GM12878 (cell line): ENCODE data around the gene HRC. TPM values are rescaled to one million over a fixed set of nuclear protein-coding genes. Genes with fewer than 3 reads are reported as not detected.

Source experiments
- ATAC-seq: fragments of 200-7000 bp; cut with Tn5 transposase; 3 replicates; pipeline ENCODE4 v1.9.1; 2020; ENCODE audit warnings: mild to moderate bottlenecking, moderate library complexity
- BruUV-seq: library from RNA; stranded (reverse); fragments of 400-500 nt; replicated peaks from 2 replicates; lab custom pipeline; 2021; lab: Mats Ljungman, UMichigan
- CTCF ChIA-PET: fragments of 300-600 bp; sonication (Branson Sonifier 250); formaldehyde crosslinking; extraction: SDS; loops from one replicate; lab custom pipeline; 2021; ENCODE audit warnings: inconsistent platforms; lab: Yijun Ruan, JAX
- POLR2A ChIA-PET: fragments of 350-600 bp; formaldehyde crosslinking; extraction: SDS; loops from one replicate; lab custom pipeline; 2021; ENCODE audit warnings: inconsistent platforms; lab: Charles Lee
- RAD21 ChIA-PET: fragments of 300-600 bp; sonication (Branson Sonifier 250); formaldehyde crosslinking; loops from one replicate; lab custom pipeline; 2023; ENCODE audit warnings: antibody characterized with exemption; ENCODE audit not compliant: unreplicated experiment; lab: Charles Lee
- SMC1A ChIA-PET: fragments of 300-600 bp; sonication (Branson Sonifier 250); formaldehyde crosslinking; loops from one replicate; lab custom pipeline; 2023; ENCODE audit not compliant: unreplicated experiment, uncharacterized antibody; lab: Charles Lee
- DNase-seq: peaks from one replicate; pipeline ENCODE4 v3.0.0-alpha.2; 2011; ENCODE audit warnings: low read depth, low spot score
- FAIRE-seq: peaks from 3 replicates; lab custom pipeline; 2011; peaks lifted over from hg19 to GRCh38; lab: Jason Lieb, UNC
- H2AFZ ChIP-seq: 2 replicates; pipeline ENCODE4 v1.6.0; 2011; ENCODE audit warnings: low read depth, low read length, control low read depth; ENCODE audit not compliant: control insufficient read depth
- H3K27ac ChIP-seq: 2 replicates; pipeline ENCODE4 v1.5.1; 2011; ENCODE audit warnings: control low read depth; ENCODE audit not compliant: control insufficient read depth, insufficient read depth
- H3K27me3 ChIP-seq, 2 experiments: replicated peaks in 1 of 2; 2 replicates each; pipeline versions ENCODE4 v1.6.0 to v1.6.1; 2011; ENCODE audit warnings: low read length in 1 of 2; ENCODE audit not compliant: control insufficient read depth in 2 of 2, insufficient read depth in 2 of 2
- H3K36me3 ChIP-seq, 2 experiments: 2 replicates each; pipeline ENCODE4 v1.5.1; 2011; ENCODE audit warnings: low read length in 1 of 2; ENCODE audit not compliant: control insufficient read depth in 2 of 2, insufficient read depth in 2 of 2
- H3K4me1 ChIP-seq: 2 replicates; pipeline ENCODE4 v1.6.1; 2011; ENCODE audit warnings: mild to moderate bottlenecking, low read length, moderate library complexity, mixed read lengths; ENCODE audit not compliant: control insufficient read depth, insufficient read depth
- H3K4me2 ChIP-seq: 2 replicates; pipeline ENCODE4 v1.6.0; 2011; ENCODE audit warnings: control low read depth; ENCODE audit not compliant: control insufficient read depth, insufficient read depth
- H3K4me3 ChIP-seq: fragments of 200-600 bp; sonication (generic); 2 replicates; pipeline ENCODE4 v1.5.1; 2016
- H3K79me2 ChIP-seq: 2 replicates; pipeline ENCODE4 v1.6.0; 2011; ENCODE audit warnings: low read length; ENCODE audit not compliant: control insufficient read depth, insufficient read depth
- H3K9ac ChIP-seq: 2 replicates; pipeline ENCODE4 v1.8.0; 2011; ENCODE audit warnings: low read length, control low read depth, mixed read lengths; ENCODE audit not compliant: control insufficient read depth, insufficient read depth
- H3K9me3 ChIP-seq: replicated peaks from 3 replicates; pipeline ENCODE4 v1.5.1; 2011; ENCODE audit warnings: mild to moderate bottlenecking, low read length; ENCODE audit not compliant: control insufficient read depth, insufficient read depth
- H4K20me1 ChIP-seq: 2 replicates; pipeline ENCODE4 v1.6.0; 2011; ENCODE audit not compliant: control insufficient read depth, insufficient read depth
- BCL11A ChIP-seq: IDR thresholded peaks from 2 replicates; pipeline ENCODE4 v1.6.1; 2011; ENCODE audit warnings: low read depth, low read length
- CEBPB ChIP-seq, 2 experiments: fragments of 150-350 bp in 1 of 2; IDR thresholded peaks; 2 replicates each; pipeline ENCODE4 v1.6.1; 2012 to 2014; ENCODE audit warnings: low read depth in 2 of 2, low read length in 2 of 2, borderline replicate concordance in 1 of 2, inconsistent platforms in 1 of 2
- CHD1 ChIP-seq: IDR thresholded peaks from 2 replicates; pipeline ENCODE4 v1.6.1; 2012; ENCODE audit warnings: low read depth, low read length, improper control_type of control experiment
- HCFC1 ChIP-seq: fragments of 150-350 bp; IDR thresholded peaks from 2 replicates; pipeline ENCODE4 v1.6.1; 2014; ENCODE audit warnings: low read length
- HDAC6 ChIP-seq: fragments of 200-600 bp; sonication (generic); IDR thresholded peaks from one replicate; pipeline ENCODE4 v1.8.0; 2017; ENCODE audit warnings: antibody characterized with exemption; ENCODE audit not compliant: unreplicated experiment
- IKZF1 ChIP-seq: fragments of 450-650 bp; conservative IDR thresholded peaks from 2 replicates; pipeline ENCODE4 v1.6.1; 2017; ENCODE audit warnings: antibody characterized with exemption, mild to moderate bottlenecking
- LARP7 ChIP-seq: fragments of 450-650 bp; IDR thresholded peaks from 2 replicates; pipeline ENCODE4 v1.6.1; 2017; ENCODE audit warnings: mild to moderate bottlenecking
- MEF2B ChIP-seq: fragments of 450-650 bp; IDR thresholded peaks from 2 replicates; pipeline ENCODE4 v1.6.1; 2018; ENCODE audit warnings: mild to moderate bottlenecking, moderate library complexity; ENCODE audit not compliant: partially characterized antibody, poor library complexity, severe bottlenecking
- MLLT1 ChIP-seq: fragments of 450-650 bp; IDR thresholded peaks from 2 replicates; pipeline ENCODE4 v1.6.1; 2016; ENCODE audit warnings: mild to moderate bottlenecking
- NR2C1 ChIP-seq: fragments of 450-650 bp; IDR thresholded peaks from 2 replicates; pipeline ENCODE4 v1.6.1; 2017; ENCODE audit warnings: antibody characterized with exemption, mild to moderate bottlenecking, moderate library complexity
- NRF1 ChIP-seq: conservative IDR thresholded peaks from 2 replicates; pipeline ENCODE4 v1.6.1; 2011; ENCODE audit warnings: mild to moderate bottlenecking, low read depth, low read length, improper control_type of control experiment
- RELA ChIP-seq: fragments of 450-650 bp; IDR thresholded peaks from 2 replicates; pipeline ENCODE4 v1.8.0; 2014; ENCODE audit warnings: borderline replicate concordance; ENCODE audit not compliant: partially characterized antibody
- SP1 ChIP-seq: IDR thresholded peaks from one replicate; pipeline ENCODE4 v1.6.1; 2011; ENCODE audit warnings: low read depth, low read length
- SRF ChIP-seq, 2 experiments: IDR thresholded peaks; 2 replicates each; pipeline ENCODE4 v1.6.1; 2011; ENCODE audit warnings: low read depth in 2 of 2, low read length in 2 of 2, mild to moderate bottlenecking in 1 of 2, moderate library complexity in 1 of 2
- STAT3 ChIP-seq: IDR thresholded peaks from 2 replicates; pipeline ENCODE4 v1.6.1; 2011; ENCODE audit warnings: low read depth, low read length, improper control_type of control experiment
- ZBED1 ChIP-seq: IDR thresholded peaks from 2 replicates; pipeline ENCODE4 v1.6.1; 2016; ENCODE audit warnings: borderline replicate concordance
- ZNF207 ChIP-seq: fragments of 450-650 bp; IDR thresholded peaks from 2 replicates; pipeline ENCODE4 v1.6.1; 2014; ENCODE audit warnings: antibody characterized with exemption, mild to moderate bottlenecking, borderline replicate concordance
- ZNF274 ChIP-seq: IDR thresholded peaks from one replicate; pipeline ENCODE4 v1.8.0; 2011; ENCODE audit not compliant: insufficient read length, insufficient read depth
- ZNF384 ChIP-seq: IDR thresholded peaks from 2 replicates; pipeline ENCODE4 v1.6.1; 2012; ENCODE audit warnings: low read depth, mild to moderate bottlenecking, low read length, improper control_type of control experiment, borderline replicate concordance
- WGBS: methylation state at CpG from one replicate; pipeline ENCODE4 v1.1.6; 2016; ENCODE audit warnings: low lambda C conversion rate; ENCODE audit not compliant: insufficient replicate concordance, insufficient coverage; ENCODE audit errors: missing lambda C conversion rate; 5-methylcytosine and 5-hydroxymethylcytosine counted together
- in situ Hi-C: fragments of 300-500 bp; cut with MboI; formaldehyde crosslinking; loops from 9 replicates; pipeline ENCODE4 v1.14.3; 2018; ENCODE audit warnings: mixed read lengths
- intact Hi-C: fragments of 100-400 bp; cut with micrococcal nuclease; formaldehyde crosslinking; loops from one replicate; pipeline ENCODE4 v1.14.2; 2022; ENCODE audit not compliant: unreplicated experiment
- polyA plus RNA-seq, 11 experiments: library from polyadenylated mRNA; depleted of rRNA in 4 of 11; unstranded in 6 of 11; stranded (reverse) in 5 of 11; fragments of >200 nt; fragmentation: Nextera tagmentation in 4 of 11; fragmentation: Illumina TruSeq in 1 of 11; extraction: Ambion mirVana in 4 of 11; extraction: Trizol in 1 of 11; gene quantifications; 1 replicate in 1 of 11; 2 replicates in 10 of 11; pipeline versions ENCODE4 v1.2.1 to v1.2.3, GENCODE V29; 2011 to 2016; ENCODE audit warnings: inconsistent platforms in 2 of 11, missing spikeins in 2 of 11, low read depth in 1 of 11
- total RNA-seq, 4 experiments: library from RNA; depleted of rRNA in 3 of 4; stranded (reverse); fragments of >200 nt in 3 of 4; fragmentation: Illumina TruSeq in 1 of 4; extraction: Trizol in 1 of 4; gene quantifications; 2 replicates each; pipeline versions ENCODE4 v1.2.1 to v1.2.3, GENCODE V29; 2013 to 2021
- TF ChIP-seq, protein P1 (sequence below): IDR thresholded peaks from 2 replicates; pipeline ENCODE4 v1.6.1; 2012; ENCODE audit warnings: low read depth, low read length, improper control_type of control experiment

Gene HRC
- total and polyA plus RNA-seq, 10 of the 15 experiments (the other 5 are each of a cell fraction or from before 2014, with no cell fraction given) = 0.10 TPM; not detected in 9

DNA sequence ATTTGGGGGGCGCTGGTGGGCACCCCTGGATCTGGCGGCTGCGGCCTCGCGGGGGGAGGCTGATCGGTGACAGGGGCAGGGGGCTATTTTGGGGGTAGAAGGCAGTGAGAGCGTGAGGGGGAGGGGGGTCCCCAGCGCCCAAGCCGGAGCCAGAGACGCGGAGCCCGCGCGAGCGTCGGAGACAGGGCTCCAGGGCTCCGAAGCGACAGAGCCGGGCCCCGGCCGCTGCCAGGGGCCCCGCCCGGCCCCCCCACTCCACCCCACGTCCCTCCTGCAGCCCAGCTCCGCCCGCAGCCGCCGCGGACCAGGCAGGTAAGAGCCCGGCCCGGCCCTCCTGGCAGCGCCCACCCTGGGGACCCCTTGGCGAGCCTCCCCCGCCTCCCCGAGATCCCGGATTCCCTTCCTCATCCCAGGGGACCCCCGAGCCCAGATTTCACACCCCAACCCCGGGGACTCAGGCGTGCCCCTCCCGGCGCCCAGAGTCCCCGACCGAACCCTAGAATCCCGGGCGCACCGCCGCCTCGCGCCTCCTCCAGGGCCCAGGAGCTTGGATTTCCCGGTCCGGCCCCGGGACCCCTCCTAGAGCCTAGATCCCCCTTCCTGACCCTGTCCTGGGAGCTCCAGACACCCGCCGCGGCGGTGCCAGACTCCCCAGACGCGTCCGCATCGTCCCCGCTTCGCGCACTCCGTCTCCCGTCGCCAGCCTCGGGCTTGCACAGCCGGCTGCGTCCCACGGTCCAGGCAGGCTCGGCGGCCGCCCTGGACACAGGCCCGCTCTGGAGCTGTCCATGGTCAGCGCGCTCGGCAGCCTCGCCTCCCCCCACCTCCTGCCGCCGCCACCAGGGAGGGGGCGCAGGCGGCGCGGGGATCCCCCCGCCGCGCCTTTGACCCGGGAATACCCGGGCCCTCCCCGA, 35.5 kb downstream of the HRC start, which contains the start of gene PPFIA3 (continued):
- TF ChIP-seq ZNF274 (no peak), HDAC6 (no peak), STAT3 (no peak), LARP7 (no peak), ZBED1 (no peak), IKZF1 (0 out of 2 replicates have a peak, but pooled peaks have one; percentile 21), BCL11A (no peak)

DNA sequence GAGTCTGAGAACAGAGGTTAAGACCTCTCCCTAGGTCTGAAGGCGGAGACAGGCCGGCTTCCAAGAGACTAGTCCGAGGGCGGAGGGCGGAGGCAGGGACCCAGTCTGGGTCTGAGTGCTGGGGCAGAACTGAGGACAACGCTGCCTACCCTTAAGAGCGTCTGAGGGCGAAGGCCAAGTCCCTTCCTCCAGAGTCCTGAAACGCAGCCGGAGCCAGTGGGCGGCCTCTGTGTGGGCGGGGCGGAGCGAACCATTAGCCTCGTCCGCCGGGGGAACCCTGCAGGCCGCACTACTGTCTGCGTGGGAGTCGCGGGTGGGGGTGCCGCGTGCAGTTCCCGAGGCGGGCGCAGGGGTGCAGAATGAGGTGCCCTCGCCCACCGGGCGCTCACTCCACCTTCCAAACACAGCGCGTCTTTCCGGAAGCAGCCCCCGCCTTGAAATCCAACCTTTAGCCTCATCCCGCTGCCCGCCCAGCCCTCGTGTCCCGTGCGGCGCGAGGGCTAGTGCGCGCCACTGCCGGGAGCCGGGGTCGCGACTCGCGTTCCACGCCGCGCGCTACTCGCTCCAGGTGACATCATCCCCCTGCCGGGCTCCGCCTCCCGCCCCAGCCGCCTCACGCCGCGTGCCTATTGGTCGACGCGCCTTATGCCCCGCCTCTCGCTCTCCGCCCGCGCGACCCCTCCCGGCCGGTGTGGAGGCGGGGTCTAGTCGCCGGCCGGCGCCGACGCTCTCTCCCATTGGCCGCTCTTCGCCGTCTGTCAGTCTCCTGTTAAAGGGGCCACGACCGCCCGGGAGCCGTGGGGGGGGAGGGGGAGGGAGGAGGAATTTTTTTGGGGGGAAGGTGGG, 36.4 kb downstream of the HRC start, which contains the start of gene C19orf73:
Gene C19orf73, minus strand, starts transcription at position 579 of the 846 bp plus-strand sequence. Its CDS starts 121 bp downstream, at position 458.
- SMC1A ChIA-PET = no interaction called here
- RAD21 ChIA-PET = no interaction called here
- intact Hi-C loops (no loop called here), in situ Hi-C loops (no loop called here)
- Histone ChIP-seq H3K4me2 (peak within 1 kb of the TSS; percentile 75), H3K9ac (peak within 1 kb of the TSS; percentile 76), H3K9me3 (no peaks in the 10 kb centered on the region), H2AFZ (peak within 1 kb of the TSS; percentile 96), H3K36me3 (no peaks in the 10 kb centered on the region), H3K79me2 (no peaks in the 10 kb centered on the region), H3K4me3 (peak within 1 kb of the TSS; percentile 60; the same call in 1 of the 2 replicates), H3K4me1 (peaks cover 9% of the 10 kb centered on the region), H3K27me3 (peaks cover 7 to 8% of the 10 kb centered on the region in 2 experiments), H4K20me1 (no peaks in the 10 kb centered on the region), H3K27ac (peak within 1 kb of the TSS; percentile 73)
- FAIRE-seq = peak; percentile 98
- WGBS = 1% methylated on average over 81 of the region's 85 CpGs
- peak; percentile 91 for ATAC-seq
- peak; percentile 69 for DNase-seq
- BruUV-seq = TSS peak; percentile 81
- CTCF ChIA-PET = interaction anchor here (0.9 to 2.8 kb wide), 2 partner anchors 13 to 27 kb away, joined by 3 to 11 read pairs; no protein-coding TSS in a partner anchor
- POLR2A ChIA-PET = interaction anchor here (1.6 kb wide), 1 partner anchor 9 kb away, joined by 4 read pairs; no protein-coding TSS in a partner anchor
- TF ChIP-seq SP1 = peak; percentile 61
- TF ChIP-seq MEF2B = peak; percentile 49
- TF ChIP-seq, protein P1, sequence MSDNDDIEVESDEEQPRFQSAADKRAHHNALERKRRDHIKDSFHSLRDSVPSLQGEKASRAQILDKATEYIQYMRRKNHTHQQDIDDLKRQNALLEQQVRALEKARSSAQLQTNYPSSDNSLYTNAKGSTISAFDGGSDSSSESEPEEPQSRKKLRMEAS = peak; percentile 91; the same call in 1 of the 2 replicates
- TF ChIP-seq CHD1 = peak; percentile 96
- TF ChIP-seq NR2C1 = peak; percentile 38; the same call in 1 of the 2 replicates
- TF ChIP-seq NRF1 = no peak
- TF ChIP-seq ZNF384 = no peak
- peak; percentile 73; the same call in 1 of the 2 replicates for TF ChIP-seq MLLT1
- TF ChIP-seq CEBPB (IDR thresholded peaks at IDR 0.05; ENCODE audit: borderline replicate concordance in 1 of 2, low read depth in 2 of 2, low read length in 2 of 2) = no peak
- TF ChIP-seq RELA = peak; percentile 69
- no peak; the same call in 1 of the 2 replicates for TF ChIP-seq HCFC1
- 0 out of 4 replicates have a peak, but pooled peaks of 1 of the 2 experiments have one; percentile 4 for TF ChIP-seq SRF (IDR thresholded peaks at IDR 0.05; ENCODE audit: low read depth in 2 of 2, low read length in 2 of 2)
- TF ChIP-seq ZNF207 = peak; percentile 99
